Hematopoietic multipotent progenitor cell treated with erythropoietin and hydrocortisone succinate and interleukin-3 and kit ligand, for 6 days (in vitro differentiated cells): ENCODE data around the gene FADS6.
"Not testable (repeated sequence)": the region's sequence is repeated elsewhere in the genome, so short reads cannot be mapped to it uniquely, and the experiment has no call there.

Experiments
- DNase-seq: peaks from one replicate; pipeline ENCODE4 v3.0.0-alpha.2; 2015

FADS6 gene

GRCh38 chr17:74920642-74921025, 27.2 kb upstream of the FADS6 start:
- DNase-seq, result no peak

- no peak for DNase-seq
Measured at GRCh38 chr17:74920306-74920620, 26.8 kb upstream of the FADS6 start.

GRCh38 chr17:74919440-74920305, 26.2 kb upstream of the FADS6 start:
- peak; percentile 54 for DNase-seq

- DNase-seq, result no peak
Measured at GRCh38 chr17:74918906-74919305, 25.5 kb upstream of the FADS6 start.

GRCh38 chr17:74917430-74917829, 24.0 kb upstream of the FADS6 start:
- DNase-seq, result no peak

GRCh38 chr17:74916851-74917199, 23.4 kb upstream of the FADS6 start:
- no peak for DNase-seq

GRCh38 chr17:74916136-74916850, 22.9 kb upstream of the FADS6 start:
- no peak for DNase-seq

- not testable (repeated sequence) for DNase-seq
Measured at GRCh38 chr17:74911423-74911822, 18.0 kb upstream of the FADS6 start.

GRCh38 chr17:74909097-74909496, 15.7 kb upstream of the FADS6 start:
- DNase-seq, result not testable (repeated sequence)

- DNase-seq, result no peak
Measured at GRCh38 chr17:74907012-74907411, 13.6 kb upstream of the FADS6 start.

GRCh38 chr17:74906214-74906793, 12.9 kb upstream of the FADS6 start:
- DNase-seq, result not testable (repeated sequence)

GRCh38 chr17:74904687-74905409, 11.4 kb upstream of the FADS6 start:
- DNase-seq, result no peak

- no peak for DNase-seq
Measured at GRCh38 chr17:74903671-74904070, 10.2 kb upstream of the FADS6 start.

- DNase-seq, result no peak
Measured at GRCh38 chr17:74903034-74903433, 9.6 kb upstream of the FADS6 start.

GRCh38 chr17:74901353-74902135, 8.1 kb upstream of the FADS6 start:
- no peak for DNase-seq

GRCh38 chr17:74900208-74900607, 6.8 kb upstream of the FADS6 start:
- no peak for DNase-seq

- DNase-seq, result no peak
Measured at GRCh38 chr17:74898376-74898946, 5.0 kb upstream of the FADS6 start.

- no peak for DNase-seq
Measured at GRCh38 chr17:74893936-74894671, 671 bp upstream of the FADS6 start.

GRCh38 chr17:74892013-74892841, 1.2 kb downstream of the FADS6 start:
- no peak for DNase-seq

GRCh38 chr17:74890554-74890953, 2.9 kb downstream of the FADS6 start:
- DNase-seq, result no peak

GRCh38 chr17:74888469-74888868, 5.0 kb downstream of the FADS6 start:
- DNase-seq, result no peak
